ENCODE measurements around the gene CYGB.

The CYGB gene

GRCh38 chr17:76492123-76492988 lies 45.2 kb downstream of the CYGB start:
- no peak for TF ChIP-seq FOXP2 (optimal IDR thresholded peaks at IDR 0.05; ENCODE audit: borderline replicate concordance, extremely low read depth, extremely low read length, insufficient read depth)
- TF ChIP-seq TAF1 (IDR thresholded peaks at IDR 0.05; ENCODE audit: borderline replicate concordance, insufficient read depth, low read length), result no peak
- TF ChIP-seq POLR2AphosphoS5 (IDR thresholded peaks at IDR 0.05; ENCODE audit: low read depth, low read length), result no peak
- TF ChIP-seq, protein P1, sequence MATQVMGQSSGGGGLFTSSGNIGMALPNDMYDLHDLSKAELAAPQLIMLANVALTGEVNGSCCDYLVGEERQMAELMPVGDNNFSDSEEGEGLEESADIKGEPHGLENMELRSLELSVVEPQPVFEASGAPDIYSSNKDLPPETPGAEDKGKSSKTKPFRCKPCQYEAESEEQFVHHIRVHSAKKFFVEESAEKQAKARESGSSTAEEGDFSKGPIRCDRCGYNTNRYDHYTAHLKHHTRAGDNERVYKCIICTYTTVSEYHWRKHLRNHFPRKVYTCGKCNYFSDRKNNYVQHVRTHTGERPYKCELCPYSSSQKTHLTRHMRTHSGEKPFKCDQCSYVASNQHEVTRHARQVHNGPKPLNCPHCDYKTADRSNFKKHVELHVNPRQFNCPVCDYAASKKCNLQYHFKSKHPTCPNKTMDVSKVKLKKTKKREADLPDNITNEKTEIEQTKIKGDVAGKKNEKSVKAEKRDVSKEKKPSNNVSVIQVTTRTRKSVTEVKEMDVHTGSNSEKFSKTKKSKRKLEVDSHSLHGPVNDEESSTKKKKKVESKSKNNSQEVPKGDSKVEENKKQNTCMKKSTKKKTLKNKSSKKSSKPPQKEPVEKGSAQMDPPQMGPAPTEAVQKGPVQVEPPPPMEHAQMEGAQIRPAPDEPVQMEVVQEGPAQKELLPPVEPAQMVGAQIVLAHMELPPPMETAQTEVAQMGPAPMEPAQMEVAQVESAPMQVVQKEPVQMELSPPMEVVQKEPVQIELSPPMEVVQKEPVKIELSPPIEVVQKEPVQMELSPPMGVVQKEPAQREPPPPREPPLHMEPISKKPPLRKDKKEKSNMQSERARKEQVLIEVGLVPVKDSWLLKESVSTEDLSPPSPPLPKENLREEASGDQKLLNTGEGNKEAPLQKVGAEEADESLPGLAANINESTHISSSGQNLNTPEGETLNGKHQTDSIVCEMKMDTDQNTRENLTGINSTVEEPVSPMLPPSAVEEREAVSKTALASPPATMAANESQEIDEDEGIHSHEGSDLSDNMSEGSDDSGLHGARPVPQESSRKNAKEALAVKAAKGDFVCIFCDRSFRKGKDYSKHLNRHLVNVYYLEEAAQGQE (IDR thresholded peaks at IDR 0.05; ENCODE audit: insufficient read depth in 1 of 2, low read depth in 2 of 2, low read length in 2 of 2), result no peak
- no peak for TF ChIP-seq SIN3A (IDR thresholded peaks at IDR 0.05; ENCODE audit: borderline replicate concordance, insufficient read depth, low read length)

- no peak for TF ChIP-seq TAF1 (IDR thresholded peaks at IDR 0.05; ENCODE audit: borderline replicate concordance, insufficient read depth, low read length)
These were observed 46.0 kb downstream of the CYGB start for GRCh38 chr17:76491271-76492122.

GRCh38 chr17:76490112-76490710 lies 47.3 kb downstream of the CYGB start:
- no peak for TF ChIP-seq TAF1 (IDR thresholded peaks at IDR 0.05; ENCODE audit: borderline replicate concordance, insufficient read depth, low read length)
- no peak for TF ChIP-seq FOXP2 (optimal IDR thresholded peaks at IDR 0.05; ENCODE audit: borderline replicate concordance, extremely low read depth, extremely low read length, insufficient read depth)
- TF ChIP-seq SIN3A (IDR thresholded peaks at IDR 0.05; ENCODE audit: borderline replicate concordance, insufficient read depth, low read length), result no peak
- TF ChIP-seq, protein P1 (IDR thresholded peaks at IDR 0.05; ENCODE audit: insufficient read depth in 1 of 2, low read depth in 2 of 2, low read length in 2 of 2), result no peak
- no peak for TF ChIP-seq POLR2AphosphoS5 (IDR thresholded peaks at IDR 0.05; ENCODE audit: low read depth, low read length)

DNA sequence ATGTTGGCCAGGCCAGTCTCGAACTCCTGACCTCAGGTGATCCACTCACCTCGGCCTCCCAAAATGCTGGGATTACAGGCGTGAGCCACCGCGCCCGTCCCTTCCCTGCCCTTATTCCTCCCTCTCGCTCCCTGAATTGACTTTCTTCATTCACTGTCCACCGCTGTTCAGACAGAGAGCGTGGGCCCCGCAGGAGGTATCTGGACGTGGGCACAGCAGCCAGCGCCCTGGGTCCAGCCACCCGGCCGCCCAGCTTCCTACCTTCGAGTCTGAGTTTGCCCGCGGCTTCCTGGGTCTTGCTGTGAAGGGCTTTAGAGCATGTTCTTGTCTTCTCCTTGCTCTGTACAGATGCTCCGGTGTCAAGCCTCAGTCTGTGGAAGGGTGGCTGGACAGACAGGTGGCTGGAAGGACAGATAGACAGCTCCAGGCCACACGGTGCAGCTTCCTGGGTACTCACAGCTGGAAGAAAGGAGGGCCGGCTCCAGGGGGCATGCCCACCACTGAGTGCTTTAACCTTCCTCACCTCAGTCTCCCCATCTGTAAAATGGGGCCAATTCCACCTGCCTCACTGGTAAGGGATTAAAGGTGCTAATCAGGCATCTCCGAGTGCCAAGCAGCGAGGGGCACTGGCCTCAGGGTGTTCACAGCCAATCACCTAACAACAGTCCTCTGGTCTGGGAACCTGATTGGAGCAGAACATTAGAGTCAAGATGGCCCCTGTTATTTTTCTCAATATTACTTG lies 49.9 kb downstream of the CYGB start:
- TF ChIP-seq TAF1 (IDR thresholded peaks at IDR 0.05; ENCODE audit: borderline replicate concordance, insufficient read depth, low read length), result no peak
- TF ChIP-seq FOXP2 (optimal IDR thresholded peaks at IDR 0.05; ENCODE audit: borderline replicate concordance, extremely low read depth, extremely low read length, insufficient read depth), result no peak
- TF ChIP-seq, protein P1 (IDR thresholded peaks at IDR 0.05; ENCODE audit: insufficient read depth in 1 of 2, low read depth in 2 of 2, low read length in 2 of 2), result no peak
- no peak for TF ChIP-seq SIN3A (IDR thresholded peaks at IDR 0.05; ENCODE audit: borderline replicate concordance, insufficient read depth, low read length)
- no peak for TF ChIP-seq POLR2AphosphoS5 (IDR thresholded peaks at IDR 0.05; ENCODE audit: low read depth, low read length)

DNA sequence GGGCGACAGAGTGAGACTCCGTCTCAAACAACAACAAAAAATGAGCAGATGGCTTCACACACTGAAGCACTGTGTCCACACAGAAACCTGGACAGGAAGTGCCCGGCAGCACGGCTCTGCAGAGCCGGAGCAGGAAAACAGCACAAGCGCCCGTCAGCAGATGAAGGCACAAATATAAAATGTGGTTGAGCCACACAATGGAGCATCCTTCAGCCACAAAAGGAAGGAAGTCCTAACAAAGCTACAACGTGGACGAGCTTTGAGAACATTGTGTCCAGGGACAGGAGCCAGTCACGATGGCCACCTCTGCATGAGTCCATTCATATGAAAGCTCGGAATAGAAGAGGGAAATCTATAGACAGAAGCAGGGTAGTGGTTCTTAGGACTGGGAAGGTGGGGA lies 51.9 kb downstream of the CYGB start:
- TF ChIP-seq POLR2AphosphoS5 (IDR thresholded peaks at IDR 0.05; ENCODE audit: low read depth, low read length), result no peak
- TF ChIP-seq TAF1 (IDR thresholded peaks at IDR 0.05; ENCODE audit: borderline replicate concordance, insufficient read depth, low read length), result no peak
- TF ChIP-seq FOXP2 (optimal IDR thresholded peaks at IDR 0.05; ENCODE audit: borderline replicate concordance, extremely low read depth, extremely low read length, insufficient read depth), result no peak
- TF ChIP-seq, protein P1 (IDR thresholded peaks at IDR 0.05; ENCODE audit: insufficient read depth in 1 of 2, low read depth in 2 of 2, low read length in 2 of 2), result no peak
- TF ChIP-seq SIN3A (IDR thresholded peaks at IDR 0.05; ENCODE audit: borderline replicate concordance, insufficient read depth, low read length), result no peak
